Thoracic aorta (tissue), 2 donors: ENCODE measurements around the gene POU2AF1. TPM values are rescaled to one million over a fixed set of nuclear protein-coding genes. Genes with fewer than 3 reads are reported as not detected.

Source experiments
- ATAC-seq: fragments of 150-250 bp; one replicate; pipeline ENCODE4 v1.8.0; 2017; ENCODE audit warnings: low read depth; ENCODE audit not compliant: insufficient number of reproducible peaks, low FRiP score
- DNase-seq: peaks from one replicate; pipeline ENCODE4 v3.0.0-alpha.2; 2020; ENCODE audit warnings: low spot score
- H3K27ac ChIP-seq, 2 donors: fragments of 200-600 bp; sonication (generic); 1 replicate in 1 of 2; 2 replicates in 1 of 2; pipeline ENCODE4 v1.5.1; 2016; ENCODE audit warnings: mild to moderate bottlenecking in 2 of 2, moderate library complexity in 2 of 2
- H3K27me3 ChIP-seq: fragments of 200-600 bp; sonication (generic); replicated peaks from 2 replicates; pipeline ENCODE4 v1.6.0; 2016; ENCODE audit warnings: mild to moderate bottlenecking; ENCODE audit not compliant: insufficient read depth
- H3K36me3 ChIP-seq: fragments of 200-600 bp; sonication (generic); one replicate; pipeline ENCODE4 v1.5.1; 2016
- H3K4me1 ChIP-seq, 2 donors: fragments of 200-600 bp; sonication (generic); 1 replicate in 1 of 2; 2 replicates in 1 of 2; pipeline versions ENCODE4 v1.5.1 to v1.6.0; 2016; ENCODE audit warnings: low read depth in 2 of 2, mild to moderate bottlenecking in 1 of 2; ENCODE audit not compliant: control insufficient read depth in 1 of 2
- H3K4me3 ChIP-seq: fragments of 200-600 bp; sonication (generic); 2 replicates; pipeline ENCODE4 v1.5.1; 2016; ENCODE audit warnings: mild to moderate bottlenecking
- H3K9me3 ChIP-seq: fragments of 200-600 bp; sonication (generic); 2 replicates; pipeline ENCODE4 v1.5.1; 2016
- CTCF ChIP-seq: fragments of 200-600 bp; sonication (generic); IDR thresholded peaks from one replicate; pipeline ENCODE4 v1.5.1; 2019; ENCODE audit warnings: antibody characterized with exemption
- total RNA-seq, 2 donors: library from RNA; depleted of rRNA; stranded (reverse); fragments of >200 nt; gene quantifications; one replicate each; pipeline versions ENCODE4 v1.1.0 to v1.2.3, GENCODE V29; 2016

Gene POU2AF1
- total RNA-seq, 2 donors from 2014 or later, result not detected

- H3K9me3 ChIP-seq, result no peaks in the 10 kb centered on the region
- H3K36me3 ChIP-seq, result no peaks in the 10 kb centered on the region
- no peak for TF ChIP-seq CTCF
- no peak overlapping the region for H3K27ac ChIP-seq
- H3K4me3 ChIP-seq, result no peak overlapping the region
- ATAC-seq, result no peak
- no peaks in the 10 kb centered on the region for H3K4me1 ChIP-seq
- DNase-seq, result no peak
- H3K27me3 ChIP-seq, result no peaks in the 10 kb centered on the region
Measured at GRCh38 chr11:111379602-111380136, 594 bp upstream of the POU2AF1 start.

GRCh38 chr11:111378185-111378860 is 752 bp downstream of the POU2AF1 start:
- Histone ChIP-seq H3K27ac (no peak overlapping the region), H3K27me3 (no peaks in the 10 kb centered on the region), H3K36me3 (no peaks in the 10 kb centered on the region), H3K4me1 (no peaks in the 10 kb centered on the region), H3K9me3 (no peaks in the 10 kb centered on the region), H3K4me3 (no peak overlapping the region)
- ATAC-seq, result no peak
- TF ChIP-seq CTCF, result no peak
- DNase-seq, result no peak

- Histone ChIP-seq H3K36me3 (no peaks in the 10 kb centered on the region), H3K4me1 (no peaks in the 10 kb centered on the region), H3K27me3 (no peaks in the 10 kb centered on the region), H3K4me3 (no peak overlapping the region), H3K27ac (no peak overlapping the region), H3K9me3 (no peaks in the 10 kb centered on the region)
- no peak for ATAC-seq
- DNase-seq, result no peak
- no peak for TF ChIP-seq CTCF
Measured at GRCh38 chr11:111376181-111376871, 2.7 kb downstream of the POU2AF1 start.

GRCh38 chr11:111373590-111373989 is 5.5 kb downstream of the POU2AF1 start:
- no peaks in the 10 kb centered on the region for H3K36me3 ChIP-seq
- no peak for DNase-seq
- TF ChIP-seq CTCF, result no peak
- no peaks in the 10 kb centered on the region for H3K9me3 ChIP-seq
- no peaks in the 10 kb centered on the region for H3K27me3 ChIP-seq
- H3K4me1 ChIP-seq, result no peaks in the 10 kb centered on the region
- no peak for ATAC-seq
- H3K4me3 ChIP-seq, result no peak overlapping the region
- no peak overlapping the region for H3K27ac ChIP-seq

GRCh38 chr11:111372538-111372937 is 6.5 kb downstream of the POU2AF1 start:
- Histone ChIP-seq H3K27me3 (no peaks in the 10 kb centered on the region), H3K36me3 (no peaks in the 10 kb centered on the region), H3K4me3 (no peak overlapping the region), H3K4me1 (no peaks in the 10 kb centered on the region), H3K27ac (no peak overlapping the region), H3K9me3 (no peaks in the 10 kb centered on the region)
- no peak for ATAC-seq
- no peak for TF ChIP-seq CTCF
- no peak for DNase-seq
